HFF-Myc (cell line): ENCODE results near the gene KCNMA1.

Experiments used
- DNase-seq: peaks from one replicate; pipeline ENCODE4 v3.0.0-alpha.2; 2011; ENCODE audit warnings: low read depth; ENCODE audit errors: extremely low read depth
- H3K4me3 ChIP-seq: replicated peaks from 2 replicates; pipeline ENCODE4 v1.5.1; 2011; ENCODE audit warnings: low read depth, mild to moderate bottlenecking, control low read depth, low read length
- TF ChIP-seq, protein P1 (sequence below): IDR thresholded peaks from 2 replicates; pipeline ENCODE4 v1.5.1; 2012; ENCODE audit warnings: mild to moderate bottlenecking, low read depth, low read length, control low read depth; ENCODE audit errors: missing control alignments

Gene KCNMA1

DNA sequence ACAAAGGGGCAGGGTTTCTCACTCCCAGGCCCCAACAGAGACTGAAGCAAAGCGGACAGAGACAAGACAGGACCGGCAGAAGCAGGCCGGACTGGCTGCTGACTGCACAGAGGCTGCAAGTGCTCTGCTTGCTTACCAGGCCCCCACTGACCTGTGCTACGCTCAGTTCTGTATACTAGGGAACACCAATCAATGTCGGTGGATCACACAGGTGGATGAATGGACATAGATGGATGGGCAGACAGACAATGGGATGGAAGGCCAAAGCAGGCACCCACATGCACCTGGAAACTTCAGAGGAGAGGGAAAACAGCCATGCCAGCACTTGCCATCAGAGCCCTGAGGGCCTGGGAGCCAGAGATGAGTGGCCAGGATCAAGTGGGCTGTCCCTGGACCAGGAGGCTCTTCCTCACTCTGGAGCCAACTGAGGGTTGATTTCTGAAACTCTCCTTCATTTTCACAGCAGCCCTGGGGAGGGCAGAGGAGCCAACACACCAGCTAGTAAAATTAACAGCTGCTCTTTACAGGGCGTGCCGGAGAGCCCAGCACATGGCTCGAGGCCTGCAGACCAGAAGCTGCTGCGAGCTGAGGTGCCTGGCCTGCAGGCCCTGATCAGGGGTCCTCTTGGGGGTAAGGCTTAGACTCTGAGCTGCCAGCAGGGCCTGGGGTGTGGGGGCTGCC lies 243.6 kb downstream of the KCNMA1 start:
- no peak for DNase-seq
- H3K4me3 ChIP-seq = no peak overlapping the region
- TF ChIP-seq, protein P1, sequence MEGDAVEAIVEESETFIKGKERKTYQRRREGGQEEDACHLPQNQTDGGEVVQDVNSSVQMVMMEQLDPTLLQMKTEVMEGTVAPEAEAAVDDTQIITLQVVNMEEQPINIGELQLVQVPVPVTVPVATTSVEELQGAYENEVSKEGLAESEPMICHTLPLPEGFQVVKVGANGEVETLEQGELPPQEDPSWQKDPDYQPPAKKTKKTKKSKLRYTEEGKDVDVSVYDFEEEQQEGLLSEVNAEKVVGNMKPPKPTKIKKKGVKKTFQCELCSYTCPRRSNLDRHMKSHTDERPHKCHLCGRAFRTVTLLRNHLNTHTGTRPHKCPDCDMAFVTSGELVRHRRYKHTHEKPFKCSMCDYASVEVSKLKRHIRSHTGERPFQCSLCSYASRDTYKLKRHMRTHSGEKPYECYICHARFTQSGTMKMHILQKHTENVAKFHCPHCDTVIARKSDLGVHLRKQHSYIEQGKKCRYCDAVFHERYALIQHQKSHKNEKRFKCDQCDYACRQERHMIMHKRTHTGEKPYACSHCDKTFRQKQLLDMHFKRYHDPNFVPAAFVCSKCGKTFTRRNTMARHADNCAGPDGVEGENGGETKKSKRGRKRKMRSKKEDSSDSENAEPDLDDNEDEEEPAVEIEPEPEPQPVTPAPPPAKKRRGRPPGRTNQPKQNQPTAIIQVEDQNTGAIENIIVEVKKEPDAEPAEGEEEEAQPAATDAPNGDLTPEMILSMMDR = no peak

DNA sequence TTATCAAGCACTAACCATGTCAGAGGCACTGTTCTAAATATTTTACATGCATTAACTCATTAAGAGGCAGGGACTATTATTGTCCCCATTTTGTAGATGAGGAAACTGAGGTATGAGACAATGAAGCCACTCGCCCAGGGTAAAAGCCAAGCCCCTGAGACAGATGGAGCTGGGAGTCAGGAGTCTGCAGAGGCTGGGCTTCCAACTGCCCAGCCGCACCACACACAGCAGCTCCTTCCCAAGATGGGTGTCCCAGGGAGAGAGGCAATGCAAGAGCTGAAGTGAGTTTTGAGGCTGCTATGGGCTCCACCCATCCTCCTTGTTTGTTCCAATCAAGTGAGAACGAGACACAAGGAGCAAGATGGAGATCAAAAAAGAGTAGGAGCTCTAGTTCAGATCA lies 244.2 kb downstream of the KCNMA1 start:
- H3K4me3 ChIP-seq = no peak overlapping the region
- no peak for DNase-seq
- TF ChIP-seq, protein P1 = no peak

DNA sequence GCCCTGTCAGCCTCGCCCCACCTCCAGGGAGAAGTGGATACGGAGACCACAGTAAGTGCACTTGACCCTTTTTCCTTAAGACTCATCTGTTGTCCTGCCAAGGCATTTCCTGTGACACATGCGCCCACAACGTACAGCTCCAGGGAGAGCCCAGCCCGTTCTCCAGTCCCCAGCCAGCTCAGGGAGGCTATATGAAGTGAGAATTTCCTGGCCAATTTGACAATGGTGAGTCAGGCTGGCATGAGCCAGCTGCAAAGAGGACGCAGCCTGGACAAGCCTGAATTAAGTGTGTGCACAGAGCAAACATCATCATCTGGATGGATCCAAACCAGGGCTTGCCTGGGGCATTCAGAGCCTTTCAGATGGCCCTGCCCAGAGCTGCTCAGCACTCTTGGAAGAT lies 244.8 kb downstream of the KCNMA1 start:
- DNase-seq = peak; percentile 97
- TF ChIP-seq, protein P1 = no peak
- no peak overlapping the region for H3K4me3 ChIP-seq

DNA sequence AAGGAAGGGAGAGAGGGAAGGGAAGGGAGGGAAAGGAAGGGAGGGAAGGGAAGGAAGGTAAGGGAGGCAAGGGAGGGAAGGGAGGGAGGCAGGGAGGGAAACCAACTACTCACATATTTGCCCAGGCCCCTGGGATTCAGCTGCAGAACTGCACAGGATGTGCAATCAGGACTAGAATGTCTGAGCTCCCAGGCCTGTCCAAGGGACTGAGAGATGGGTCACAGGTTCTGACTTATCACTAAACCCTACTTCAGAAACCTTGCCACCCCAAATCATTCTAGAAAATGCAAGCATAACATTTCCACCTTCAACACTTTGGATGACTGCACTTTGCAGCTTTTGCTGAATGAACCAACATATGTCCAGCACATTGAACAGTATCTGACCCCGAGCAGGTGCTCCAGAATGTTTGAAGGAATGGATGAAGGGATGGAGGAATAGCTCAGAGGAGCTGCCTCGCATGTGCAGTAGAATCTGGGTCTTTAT lies 245.3 kb downstream of the KCNMA1 start:
- no peak overlapping the region for H3K4me3 ChIP-seq
- DNase-seq = peak; percentile 76
- TF ChIP-seq, protein P1 = no peak

DNA sequence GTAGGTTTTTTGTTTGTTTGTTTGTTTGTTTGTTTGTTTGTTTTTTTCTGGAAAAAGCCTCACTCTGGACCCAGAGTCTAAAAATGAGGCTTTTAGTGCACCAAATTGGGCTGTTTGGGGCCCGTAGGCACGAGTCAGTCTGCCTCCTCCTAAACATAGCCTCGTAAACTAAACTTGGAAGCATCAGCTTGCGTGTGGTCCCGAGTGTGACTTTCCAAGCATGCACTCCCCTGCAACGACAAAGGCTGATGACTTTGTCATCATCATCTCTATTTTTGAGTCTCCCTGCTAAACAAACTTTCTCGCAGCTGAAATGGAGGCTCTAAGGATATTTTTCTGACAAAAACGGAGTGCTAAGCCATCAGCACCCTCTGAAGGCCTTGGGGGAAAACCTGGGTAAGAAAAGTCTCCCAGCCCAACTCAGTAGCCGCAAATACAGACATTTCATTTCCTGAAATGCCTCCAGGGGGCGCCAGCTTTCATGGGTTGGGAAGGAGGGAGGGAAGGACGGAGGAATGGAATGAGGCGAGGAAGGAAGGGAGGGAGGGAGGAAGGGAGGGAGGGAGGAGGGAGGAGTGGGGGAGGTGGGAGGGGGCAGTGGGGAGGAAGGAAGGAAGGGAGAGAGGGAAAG lies 245.9 kb downstream of the KCNMA1 start:
- TF ChIP-seq, protein P1 = peak; percentile 73
- no peak overlapping the region for H3K4me3 ChIP-seq
- DNase-seq = peak; percentile 89

DNA sequence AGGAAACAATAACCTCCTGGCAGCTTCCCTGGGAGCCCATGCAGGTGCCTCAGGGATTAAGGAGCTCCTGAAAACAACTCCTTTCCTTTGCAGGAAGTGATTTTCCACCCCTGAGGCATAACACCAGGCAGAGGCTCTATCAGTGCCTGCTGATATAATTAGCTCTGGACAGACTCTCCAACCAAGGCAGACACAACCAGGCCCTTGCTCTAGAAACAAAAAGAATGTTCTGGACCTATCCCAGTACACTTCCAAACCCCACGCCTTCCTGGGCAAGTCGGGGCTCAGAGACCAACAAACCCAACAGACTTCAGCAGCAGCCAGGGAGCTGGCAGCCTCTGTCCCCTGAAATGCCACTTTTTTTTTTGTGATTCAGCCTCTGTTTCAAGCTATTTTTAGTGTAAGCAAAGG lies 247.1 kb downstream of the KCNMA1 start:
- H3K4me3 ChIP-seq = no peak overlapping the region
- TF ChIP-seq, protein P1 = no peak
- no peak for DNase-seq
